A673 (cell line): Measurements from ENCODE around the gene CNTN2. TPM values are rescaled to one million over a fixed set of nuclear protein-coding genes. Genes with fewer than 3 reads are reported as not detected.

Source experiments
- BruUV-seq: library from RNA; stranded (reverse); fragments of 400-500 nt; replicated peaks from 2 replicates; lab custom pipeline; 2021; lab: Mats Ljungman, UMichigan
- CTCF ChIA-PET: fragments of 300-600 bp; sonication (Branson Sonifier 250); formaldehyde crosslinking; loops from one replicate; lab custom pipeline; 2022; ENCODE audit warnings: antibody characterized with exemption; lab: Charles Lee
- POLR2A ChIA-PET: fragments of 300-600 bp; sonication (Branson Sonifier 250); formaldehyde crosslinking; loops from one replicate; lab custom pipeline; 2022; ENCODE audit warnings: antibody characterized with exemption; ENCODE audit not compliant: low non-redundant PET; lab: Charles Lee
- DNase-seq: peaks from one replicate; pipeline ENCODE4 v3.0.0-alpha.2; 2015; ENCODE audit warnings: low spot score
- H3K27ac ChIP-seq: fragments of 200-600 bp; sonication (generic); 2 replicates; pipeline ENCODE4 v1.5.1; 2016; ENCODE audit warnings: mixed run types, low read depth, mild to moderate bottlenecking, mixed read lengths, antibody characterized with exemption, low read length; ENCODE audit not compliant: poor library complexity, severe bottlenecking
- H3K27me3 ChIP-seq: fragments of 200-600 bp; sonication (generic); replicated peaks from 2 replicates; pipeline ENCODE4 v1.6.1; 2017; ENCODE audit warnings: mixed run types, low read depth, mild to moderate bottlenecking, mixed read lengths, antibody characterized with exemption, low read length; ENCODE audit not compliant: insufficient read depth, poor library complexity
- H3K36me3 ChIP-seq: fragments of 200-600 bp; sonication (generic); 2 replicates; pipeline ENCODE4 v1.6.1; 2016; ENCODE audit warnings: mixed run types, mild to moderate bottlenecking, mixed read lengths, antibody characterized with exemption, low read length; ENCODE audit not compliant: insufficient read depth, poor library complexity, severe bottlenecking
- H3K4me1 ChIP-seq: fragments of 200-600 bp; sonication (generic); 2 replicates; pipeline ENCODE4 v1.6.1; 2017; ENCODE audit warnings: mixed run types, mild to moderate bottlenecking, mixed read lengths, antibody characterized with exemption, low read length; ENCODE audit not compliant: insufficient read depth, poor library complexity, severe bottlenecking
- H3K4me3 ChIP-seq: fragments of 200-600 bp; sonication (generic); 2 replicates; pipeline ENCODE4 v1.5.1; 2016; ENCODE audit warnings: low read depth, mixed run types, mild to moderate bottlenecking, mixed read lengths, low read length; ENCODE audit not compliant: poor library complexity, severe bottlenecking
- H3K9me3 ChIP-seq: fragments of 200-600 bp; sonication (generic); 2 replicates; pipeline ENCODE4 v1.6.1; 2016; ENCODE audit warnings: mixed run types, low read depth, mild to moderate bottlenecking, mixed read lengths, antibody characterized with exemption, low read length; ENCODE audit not compliant: poor library complexity, severe bottlenecking
- CTCF ChIP-seq: fragments of 300-800, 200-600 bp; sonication (generic); conservative IDR thresholded peaks from 2 replicates; pipeline ENCODE4 v1.5.1; 2017; ENCODE audit warnings: low read depth, mild to moderate bottlenecking, antibody characterized with exemption, low read length, moderate library complexity, mixed read lengths
- EZH2 ChIP-seq: fragments of 200-600 bp; sonication (generic); IDR thresholded peaks from 2 replicates; pipeline ENCODE4 v1.6.1; 2017; ENCODE audit warnings: borderline replicate concordance, low read depth, mild to moderate bottlenecking, mixed read lengths, antibody characterized with exemption, low read length; ENCODE audit not compliant: poor library complexity, severe bottlenecking
- intact Hi-C: fragments of 100-400 bp; cut with micrococcal nuclease; formaldehyde crosslinking; loops from one replicate; pipeline ENCODE4 v1.10.0; 2022; ENCODE audit not compliant: unreplicated experiment
- total RNA-seq: library from RNA; stranded (reverse); gene quantifications from 2 replicates; pipeline ENCODE4 v1.2.3, GENCODE V29; 2021

Gene CNTN2
- total RNA-seq, 1 experiment from 2014 or later, result not detected

GRCh38 chr1:205028924-205029323, 14.1 kb upstream of the CNTN2 start:
- peaks cover 6% of the 10 kb centered on the region for H3K27me3 ChIP-seq
- no TSS peak for BruUV-seq
- H3K36me3 ChIP-seq, result no peaks in the 10 kb centered on the region
- CTCF ChIA-PET, result no interaction called here
- no peak overlapping the region for H3K27ac ChIP-seq
- POLR2A ChIA-PET, result no interaction called here
- no peaks in the 10 kb centered on the region for H3K4me1 ChIP-seq
- no peak for DNase-seq
- no peak overlapping the region for H3K4me3 ChIP-seq
- H3K9me3 ChIP-seq, result no peaks in the 10 kb centered on the region
- TF ChIP-seq EZH2, result no peak
- no peak for TF ChIP-seq CTCF
- intact Hi-C loops, result no loop called here

- POLR2A ChIA-PET, result no interaction called here
- H3K4me1 ChIP-seq, result no peaks in the 10 kb centered on the region
- no TSS peak for BruUV-seq
These were observed 12.8 kb upstream of the CNTN2 start for GRCh38 chr1:205030241-205030640.

GRCh38 chr1:205030896-205031295, 12.1 kb upstream of the CNTN2 start:
- CTCF ChIA-PET, result no interaction called here
- no peaks in the 10 kb centered on the region for H3K36me3 ChIP-seq
- no peak overlapping the region for H3K27ac ChIP-seq
- no peaks in the 10 kb centered on the region for H3K9me3 ChIP-seq
- DNase-seq, result no peak
- no peak overlapping the region for H3K4me3 ChIP-seq
- peaks cover 6% of the 10 kb centered on the region for H3K27me3 ChIP-seq
- POLR2A ChIA-PET, result no interaction called here
- H3K4me1 ChIP-seq, result no peaks in the 10 kb centered on the region
- intact Hi-C loops, result no loop called here
- no TSS peak for BruUV-seq
- TF ChIP-seq EZH2 (no peak), CTCF (no peak)

More at GRCh38 chr1:205030241-205030640, 12.8 kb upstream of the CNTN2 start:
- CTCF ChIA-PET, result no interaction called here
- no peaks in the 10 kb centered on the region for H3K36me3 ChIP-seq
- no peak overlapping the region for H3K4me3 ChIP-seq
- DNase-seq, result no peak
- no peak for TF ChIP-seq CTCF
- TF ChIP-seq EZH2, result no peak
- H3K9me3 ChIP-seq, result no peaks in the 10 kb centered on the region
- H3K27me3 ChIP-seq, result peaks cover 6% of the 10 kb centered on the region
- H3K27ac ChIP-seq, result no peak overlapping the region
- intact Hi-C loops, result no loop called here
